ENCODE measurements around the gene FAM241A. TPM values are rescaled to one million over a fixed set of nuclear protein-coding genes. Genes with fewer than 3 reads are reported as not detected.

FAM241A gene
- total and polyA plus RNA-seq, 9 of the 15 experiments (the other 6 are each of a cell fraction or from before 2014, with no cell fraction given) = 2.3 to 8.5 (median 5.3) TPM

- ChIA-PET POLR2A (no interaction called here), CTCF (ENCODE audit: low intra/inter-chr PET ratio) (no interaction called here)
- Histone ChIP-seq H2AFZ (ENCODE audit: low read depth, low read length) (peak overlapping the region; percentile 17; the same call in 1 of the 2 replicates), H3K4me1 (replicated peaks in 1 of 2; ENCODE audit: control insufficient read depth in 2 of 2, insufficient read depth in 2 of 2, low read length in 2 of 2) (peaks cover 0 to 11% of the 10 kb centered on the region in 2 experiments; a peak in 3 of 5 replicates), H3K9me1 (ENCODE audit: control insufficient read depth, insufficient read depth, low read length) (no peaks in the 10 kb centered on the region), H3K36me3 (ENCODE audit: control insufficient read depth, insufficient read depth, low read length) (no peaks in the 10 kb centered on the region), H3K27me3 (ENCODE audit: control insufficient read depth in 2 of 2, insufficient read depth in 2 of 2, low read length in 2 of 2) (no peaks in the 10 kb centered on the region), H4K20me1 (replicated peaks; ENCODE audit: control insufficient read depth, insufficient read depth, low read length) (no peaks in the 10 kb centered on the region), H3K79me2 (ENCODE audit: control insufficient read depth, insufficient read depth, low read length) (no peaks in the 10 kb centered on the region), H3K9ac (ENCODE audit: insufficient read depth in 1 of 2, low read depth in 2 of 2, low read length in 2 of 2) (no peak overlapping the region), H3K4me3 (no peak overlapping the region), H3K4me2 (ENCODE audit: insufficient read depth, low read length) (no peak overlapping the region), H3K27ac (ENCODE audit: extremely low read depth, low read depth, low read length) (no peak overlapping the region), H3K9me3 (replicated peaks; ENCODE audit: control insufficient read depth, insufficient read depth, low read depth, low read length) (no peaks in the 10 kb centered on the region)
- TF ChIP-seq HES1 (IDR thresholded peaks at IDR 0.05; ENCODE audit: low read depth) (no peak), CREB1 (IDR thresholded peaks at IDR 0.05) (no peak), CREB1 (CRISPR knock-in tag; IDR thresholded peaks at IDR 0.05) (no peak), OTX1 (CRISPR knock-in tag; IDR thresholded peaks at IDR 0.05) (no peak), ZNF239 (CRISPR knock-in tag; IDR thresholded peaks at IDR 0.05) (no peak), ZNF140 (CRISPR knock-in tag; IDR thresholded peaks at IDR 0.05) (no peak), NFRKB (IDR thresholded peaks at IDR 0.05; ENCODE audit: low read depth) (no peak), SMARCE1 (IDR thresholded peaks at IDR 0.05) (no peak), BRD4 (IDR thresholded peaks at IDR 0.05) (no peak), CEBPZ (IDR thresholded peaks at IDR 0.05; ENCODE audit: borderline replicate concordance, low read depth, low read length) (no peak), TCF15 (CRISPR knock-in tag; IDR thresholded peaks at IDR 0.05) (no peak)
- TF ChIP-seq, protein P1, sequence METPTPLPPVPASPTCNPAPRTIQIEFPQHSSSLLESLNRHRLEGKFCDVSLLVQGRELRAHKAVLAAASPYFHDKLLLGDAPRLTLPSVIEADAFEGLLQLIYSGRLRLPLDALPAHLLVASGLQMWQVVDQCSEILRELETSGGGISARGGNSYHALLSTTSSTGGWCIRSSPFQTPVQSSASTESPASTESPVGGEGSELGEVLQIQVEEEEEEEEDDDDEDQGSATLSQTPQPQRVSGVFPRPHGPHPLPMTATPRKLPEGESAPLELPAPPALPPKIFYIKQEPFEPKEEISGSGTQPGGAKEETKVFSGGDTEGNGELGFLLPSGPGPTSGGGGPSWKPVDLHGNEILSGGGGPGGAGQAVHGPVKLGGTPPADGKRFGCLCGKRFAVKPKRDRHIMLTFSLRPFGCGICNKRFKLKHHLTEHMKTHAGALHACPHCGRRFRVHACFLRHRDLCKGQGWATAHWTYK (CRISPR knock-in tag; IDR thresholded peaks at IDR 0.05) = no peak
- TF ChIP-seq, protein P2, sequence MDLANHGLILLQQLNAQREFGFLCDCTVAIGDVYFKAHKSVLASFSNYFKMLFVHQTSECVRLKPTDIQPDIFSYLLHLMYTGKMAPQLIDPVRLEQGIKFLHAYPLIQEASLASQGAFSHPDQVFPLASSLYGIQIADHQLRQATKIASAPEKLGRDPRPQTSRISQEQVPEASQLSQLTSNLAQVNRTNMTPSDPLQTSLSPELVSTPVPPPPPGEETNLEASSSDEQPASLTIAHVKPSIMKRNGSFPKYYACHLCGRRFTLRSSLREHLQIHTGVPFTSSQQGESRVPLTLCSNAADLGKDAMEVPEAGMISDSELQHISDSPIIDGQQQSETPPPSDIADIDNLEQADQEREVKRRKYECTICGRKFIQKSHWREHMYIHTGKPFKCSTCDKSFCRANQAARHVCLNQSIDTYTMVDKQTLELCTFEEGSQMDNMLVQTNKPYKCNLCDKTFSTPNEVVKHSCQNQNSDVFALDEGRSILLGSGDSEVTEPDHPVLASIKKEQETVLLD (IDR thresholded peaks at IDR 0.05) = no peak
- 7% methylated on average over 1 of the region's 1 CpG for WGBS (ENCODE audit: insufficient coverage, low coverage, missing lambda C conversion rate)
- intact Hi-C loops (cut with micrococcal nuclease) (no loop called here), in situ Hi-C loops (cut with MboI) (no loop called here)
- ATAC-seq = no peak
- DNase-seq (ENCODE audit: extremely low read depth in 1 of 4, low spot score in 3 of 4) = no peak
- no peak for FAIRE-seq
- no TSS peak for BruUV-seq (replicated peaks)
Measured at GRCh38 chr4:112110059-112110425, 35.2 kb upstream of the FAM241A start.

Measured in K562 (cell line).